K562 (cell line): ENCODE data around the gene VSIG4.
A peak's percentile ranks its signal among the peaks of the same experiment; 100 is the strongest.

Experiments
- CREM ChIP-seq: IDR thresholded peaks from 2 replicates; pipeline ENCODE4 v1.6.1; 2014; ENCODE audit warnings: antibody characterized with exemption, low read depth
- FOXM1 ChIP-seq, 2 experiments: fragments of 450-650 bp in 1 of 2; sonication (generic) in 1 of 2; formaldehyde crosslinking in 1 of 2; IDR thresholded peaks; 2 replicates each; pipeline versions ENCODE4 v1.6.1 to v1.9.0; 2017 to 2022; ENCODE audit warnings: low read depth in 2 of 2, mild to moderate bottlenecking in 2 of 2, missing genetic modification reagents in 1 of 2, moderate library complexity in 1 of 2
- KLF6 ChIP-seq: fragments of 250-450 bp; sonication (Bioruptor Pico); IDR thresholded peaks from 2 replicates; pipeline ENCODE4 v1.4.0; 2020; ENCODE audit warnings: mild to moderate bottlenecking, moderate library complexity, borderline replicate concordance
- ZNF707 ChIP-seq: fragments of 250-450 bp; sonication (Bioruptor Pico); conservative IDR thresholded peaks from 2 replicates; pipeline ENCODE4 v1.8.0; 2022; ENCODE audit warnings: inconsistent platforms, mild to moderate bottlenecking, moderate library complexity
- TF ChIP-seq, protein P1 (sequence below), 3 experiments: IDR thresholded peaks in 2 of 3; conservative IDR thresholded peaks in 1 of 3; 2 replicates each; pipeline ENCODE4 v1.5.1; 2011 to 2012; ENCODE audit warnings: low read length in 3 of 3, mild to moderate bottlenecking in 3 of 3, control low read depth in 2 of 3, improper control_type of control experiment in 1 of 3, inconsistent platforms in 1 of 3, low read depth in 1 of 3, mixed read lengths in 1 of 3, moderate library complexity in 1 of 3; ENCODE audit not compliant: insufficient read depth in 2 of 3
- TF ChIP-seq, protein P2 (sequence below), 2 experiments: IDR thresholded peaks in 1 of 2; conservative IDR thresholded peaks in 1 of 2; 2 replicates each; pipeline ENCODE4 v1.6.1; 2016; ENCODE audit warnings: low read depth in 2 of 2, mild to moderate bottlenecking in 1 of 2, missing compliant biosample characterization in 1 of 2, missing genetic modification characterization in 1 of 2, moderate library complexity in 1 of 2

DNA sequence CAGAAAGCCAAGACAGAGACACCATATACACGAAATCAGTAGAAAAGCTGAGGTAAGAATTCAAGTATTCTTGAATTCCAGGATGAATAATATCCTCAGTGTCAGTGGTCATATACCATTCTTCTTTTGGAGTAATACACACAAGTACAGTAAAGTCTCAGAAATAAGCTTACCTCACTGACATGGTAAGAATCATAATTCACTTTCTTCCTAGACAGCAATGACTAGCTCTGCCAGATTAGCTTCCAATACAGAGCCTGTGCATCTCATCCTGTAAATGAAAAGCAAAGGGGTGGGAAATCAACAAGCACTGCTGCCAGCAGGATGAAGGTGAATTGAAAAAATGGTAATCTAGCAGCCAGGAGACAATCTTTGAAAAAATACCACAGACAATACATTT is 31.2 kb upstream of the VSIG4 start:
- TF ChIP-seq ZNF707 (no peak), CREM (no peak), KLF6 (CRISPR knock-in tag) (no peak), FOXM1 (IDR thresholded peaks at IDR 0.05; ENCODE audit: low read depth) (no peak), FOXM1 (CRISPR knock-in tag; IDR thresholded peaks at IDR 0.05; ENCODE audit: low read depth) (no peak)
- TF ChIP-seq, protein P1, sequence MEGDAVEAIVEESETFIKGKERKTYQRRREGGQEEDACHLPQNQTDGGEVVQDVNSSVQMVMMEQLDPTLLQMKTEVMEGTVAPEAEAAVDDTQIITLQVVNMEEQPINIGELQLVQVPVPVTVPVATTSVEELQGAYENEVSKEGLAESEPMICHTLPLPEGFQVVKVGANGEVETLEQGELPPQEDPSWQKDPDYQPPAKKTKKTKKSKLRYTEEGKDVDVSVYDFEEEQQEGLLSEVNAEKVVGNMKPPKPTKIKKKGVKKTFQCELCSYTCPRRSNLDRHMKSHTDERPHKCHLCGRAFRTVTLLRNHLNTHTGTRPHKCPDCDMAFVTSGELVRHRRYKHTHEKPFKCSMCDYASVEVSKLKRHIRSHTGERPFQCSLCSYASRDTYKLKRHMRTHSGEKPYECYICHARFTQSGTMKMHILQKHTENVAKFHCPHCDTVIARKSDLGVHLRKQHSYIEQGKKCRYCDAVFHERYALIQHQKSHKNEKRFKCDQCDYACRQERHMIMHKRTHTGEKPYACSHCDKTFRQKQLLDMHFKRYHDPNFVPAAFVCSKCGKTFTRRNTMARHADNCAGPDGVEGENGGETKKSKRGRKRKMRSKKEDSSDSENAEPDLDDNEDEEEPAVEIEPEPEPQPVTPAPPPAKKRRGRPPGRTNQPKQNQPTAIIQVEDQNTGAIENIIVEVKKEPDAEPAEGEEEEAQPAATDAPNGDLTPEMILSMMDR (IDR thresholded peaks at IDR 0.05 in 2 of 3, conservative IDR thresholded peaks at IDR 0.05 in 1 of 3; ENCODE audit: insufficient read depth in 2 of 3, low read depth in 1 of 3, low read length in 3 of 3) = no peak
- TF ChIP-seq, protein P2, sequence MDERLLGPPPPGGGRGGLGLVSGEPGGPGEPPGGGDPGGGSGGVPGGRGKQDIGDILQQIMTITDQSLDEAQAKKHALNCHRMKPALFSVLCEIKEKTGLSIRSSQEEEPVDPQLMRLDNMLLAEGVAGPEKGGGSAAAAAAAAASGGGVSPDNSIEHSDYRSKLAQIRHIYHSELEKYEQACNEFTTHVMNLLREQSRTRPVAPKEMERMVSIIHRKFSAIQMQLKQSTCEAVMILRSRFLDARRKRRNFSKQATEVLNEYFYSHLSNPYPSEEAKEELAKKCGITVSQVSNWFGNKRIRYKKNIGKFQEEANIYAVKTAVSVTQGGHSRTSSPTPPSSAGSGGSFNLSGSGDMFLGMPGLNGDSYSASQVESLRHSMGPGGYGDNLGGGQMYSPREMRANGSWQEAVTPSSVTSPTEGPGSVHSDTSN (CRISPR knock-in tag; IDR thresholded peaks at IDR 0.05; ENCODE audit: low read depth) = no peak
- TF ChIP-seq, protein P2 (tag; conservative IDR thresholded peaks at IDR 0.05; ENCODE audit: low read depth) = peak; percentile 32; the same call in 1 of the 2 replicates
